H1 (cell line): ENCODE measurements around the gene WBP4. TPM values are rescaled to one million over a fixed set of nuclear protein-coding genes. Genes with fewer than 3 reads are reported as not detected.
A peak's percentile ranks its signal among the peaks of the same experiment; 100 is the strongest.

Experiments used
- BCL11A ChIP-seq, 2 experiments: IDR thresholded peaks; one replicate each; pipeline ENCODE4 v1.6.1; 2011; ENCODE audit warnings: low read depth in 2 of 2, low read length in 2 of 2, mild to moderate bottlenecking in 2 of 2
- CBX8 ChIP-seq: fragments of 300-800, 300-1000 bp; sonication (generic); IDR thresholded peaks from 2 replicates; pipeline ENCODE4 v1.7.1; 2016; ENCODE audit warnings: low read depth, low read length, borderline replicate concordance
- CEBPB ChIP-seq: IDR thresholded peaks from 2 replicates; pipeline ENCODE4 v1.6.1; 2012; ENCODE audit warnings: low read depth, low read length
- CTBP2 ChIP-seq: IDR thresholded peaks from 2 replicates; pipeline ENCODE4 v1.7.0; 2011; ENCODE audit warnings: borderline replicate concordance, mild to moderate bottlenecking, moderate library complexity, mixed read lengths, low read length; ENCODE audit not compliant: insufficient read depth, insufficient read length
- EP300 ChIP-seq, 2 experiments: IDR thresholded peaks; 1 replicate in 1 of 2; 2 replicates in 1 of 2; pipeline ENCODE4 v1.6.1; 2011 to 2012; ENCODE audit warnings: low read depth in 2 of 2, low read length in 2 of 2, mild to moderate bottlenecking in 2 of 2, borderline replicate concordance in 1 of 2, inconsistent platforms in 1 of 2, moderate library complexity in 1 of 2
- GABPA ChIP-seq: IDR thresholded peaks from 2 replicates; pipeline ENCODE4 v1.6.1; 2011; ENCODE audit warnings: mild to moderate bottlenecking, low read length, moderate library complexity, borderline replicate concordance; ENCODE audit not compliant: insufficient read depth
- HDAC6 ChIP-seq: IDR thresholded peaks from one replicate; pipeline ENCODE4 v1.7.1; 2012; ENCODE audit warnings: low read depth, mild to moderate bottlenecking, inconsistent platforms, low read length, moderate library complexity
- KDM4A ChIP-seq: IDR thresholded peaks from one replicate; pipeline ENCODE4 v1.7.1; 2012; ENCODE audit warnings: low read depth, mild to moderate bottlenecking, moderate library complexity, low read length, inconsistent platforms; ENCODE audit not compliant: severe bottlenecking
- NANOG ChIP-seq: IDR thresholded peaks from 2 replicates; pipeline ENCODE4 v1.6.1; 2011; ENCODE audit warnings: low read length, low read depth, mild to moderate bottlenecking, inconsistent platforms; ENCODE audit not compliant: insufficient read depth, poor library complexity, severe bottlenecking
- PHF8 ChIP-seq: fragments of 200-600 bp; sonication (generic); conservative IDR thresholded peaks from 2 replicates; pipeline ENCODE4 v1.7.1; 2012; ENCODE audit warnings: low read depth, mild to moderate bottlenecking, inconsistent platforms, low read length, moderate library complexity
- POLR2A ChIP-seq, 2 experiments: IDR thresholded peaks; 1 replicate in 1 of 2; 2 replicates in 1 of 2; pipeline ENCODE4 v1.6.1; 2011; ENCODE audit warnings: low read depth in 2 of 2, low read length in 2 of 2, mild to moderate bottlenecking in 2 of 2; ENCODE audit errors: control extremely low read depth in 1 of 2
- POLR2AphosphoS5 ChIP-seq: IDR thresholded peaks from 2 replicates; pipeline ENCODE4 v1.6.1; 2011; ENCODE audit warnings: low read depth, low read length
- POU5F1 ChIP-seq: IDR thresholded peaks from 2 replicates; pipeline ENCODE4 v1.6.1; 2011; ENCODE audit warnings: low read depth, mild to moderate bottlenecking, low read length, moderate library complexity
- RXRA ChIP-seq: IDR thresholded peaks from 2 replicates; pipeline ENCODE4 v1.6.1; 2011; ENCODE audit warnings: low read depth, mild to moderate bottlenecking, low read length, moderate library complexity; ENCODE audit not compliant: insufficient read depth
- SIN3A ChIP-seq, 2 experiments: IDR thresholded peaks in 1 of 2; conservative IDR thresholded peaks in 1 of 2; 2 replicates each; pipeline ENCODE4 v1.6.1; 2011 to 2012; ENCODE audit warnings: low read length in 2 of 2, improper control_type of control experiment in 1 of 2, low read depth in 1 of 2, mild to moderate bottlenecking in 1 of 2
- SRF ChIP-seq: IDR thresholded peaks from 2 replicates; pipeline ENCODE4 v1.6.1; 2011; ENCODE audit warnings: mild to moderate bottlenecking, low read depth, low read length, moderate library complexity
- TCF12 ChIP-seq: IDR thresholded peaks from 2 replicates; pipeline ENCODE4 v1.6.1; 2011; ENCODE audit warnings: low read depth, mild to moderate bottlenecking, low read length
- polyA plus RNA-seq, 7 experiments: library from polyadenylated mRNA; depleted of rRNA in 3 of 7; stranded (reverse) in 5 of 7; unstranded in 2 of 7; fragments of >200 nt in 5 of 7; fragments of 200-250 nt in 2 of 7; gene quantifications; 1 replicate in 5 of 7; 2 replicates in 1 of 7; 4 replicates in 1 of 7; pipeline versions ENCODE4 v1.2.1 to v1.2.3, GENCODE V29; 2011 to 2013; ENCODE audit warnings: missing spikeins in 2 of 7, mixed read lengths in 2 of 7
- total RNA-seq: library from RNA; stranded (reverse); fragmentation: NEBNext Ultra II Directional; extraction: Animal tissue kit (Norgen Biotek cat#: 25700); gene quantifications from 2 replicates; pipeline ENCODE4 v1.2.1, GENCODE V29; 2021
- TF ChIP-seq, protein P1 (sequence below): IDR thresholded peaks from 2 replicates; pipeline ENCODE4 v1.6.1; 2011; ENCODE audit warnings: low read depth, mild to moderate bottlenecking, low read length; ENCODE audit not compliant: insufficient read depth

Gene WBP4
- total and polyA plus RNA-seq, 2 of the 8 experiments (the other 6 are each of a cell fraction or from before 2014, with no cell fraction given), result 3.0 to 10.0 TPM

DNA sequence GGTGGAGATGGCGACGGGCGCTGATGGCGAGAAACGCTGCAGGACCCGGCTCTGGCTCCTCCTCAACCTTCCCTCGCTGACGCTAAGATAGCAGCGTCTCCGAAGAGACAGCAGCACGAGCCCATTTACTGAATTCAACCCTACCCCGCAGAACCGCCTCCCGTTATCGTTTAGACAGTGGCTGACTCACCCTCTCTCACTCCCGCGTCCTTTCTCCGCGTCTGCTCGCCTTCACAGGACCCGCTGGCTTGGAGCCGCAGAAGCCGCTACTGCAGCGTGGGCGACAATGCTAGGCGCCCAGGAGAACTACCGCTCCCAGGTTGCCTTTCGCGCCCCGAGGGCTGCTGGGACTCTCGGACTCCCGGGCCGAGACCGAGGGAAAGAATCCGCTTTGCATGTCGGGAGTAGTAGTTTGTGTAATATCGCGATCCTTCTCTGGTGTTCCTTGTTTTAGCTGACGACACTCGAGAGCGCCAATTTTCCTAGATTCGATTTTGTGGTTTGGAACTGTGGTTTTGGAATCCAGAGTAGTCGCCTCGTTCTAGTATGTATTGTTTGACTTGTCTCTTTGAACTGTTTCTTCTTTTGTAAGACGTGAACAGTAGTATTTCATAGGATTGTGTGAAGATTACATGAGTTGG is 71.3 kb downstream of the WBP4 start, which contains the start of gene KBTBD6 (continued):
- TF ChIP-seq CTBP2 (no peak), TCF12 (peak; percentile 54; the same call in 1 of the 2 replicates), CEBPB (no peak), SRF (no peak; the same call in 1 of the 2 replicates), POLR2AphosphoS5 (peak; percentile 80), SIN3A (conservative IDR thresholded peaks at IDR 0.05 in 1 of 2, IDR thresholded peaks at IDR 0.05 in 1 of 2; ENCODE audit: low read depth in 1 of 2, low read length in 2 of 2) (peak in 1 of 2 experiments; percentile 83; a peak in 2 of 4 replicates), KDM4A (peak; percentile 96), BCL11A (IDR thresholded peaks at IDR 0.05; ENCODE audit: low read depth in 2 of 2, low read length in 2 of 2) (no peak), HDAC6 (no peak), EP300 (IDR thresholded peaks at IDR 0.05; ENCODE audit: borderline replicate concordance in 1 of 2, low read depth in 2 of 2, low read length in 2 of 2) (no peak), POLR2A (IDR thresholded peaks at IDR 0.05; ENCODE audit: control extremely low read depth in 1 of 2, low read depth in 2 of 2, low read length in 2 of 2) (peak; percentile 80 to 84), POU5F1 (no peak), PHF8 (peak; percentile 72), RXRA (no peak), CBX8 (no peak), GABPA (no peak), NANOG (no peak)
- TF ChIP-seq, protein P1, sequence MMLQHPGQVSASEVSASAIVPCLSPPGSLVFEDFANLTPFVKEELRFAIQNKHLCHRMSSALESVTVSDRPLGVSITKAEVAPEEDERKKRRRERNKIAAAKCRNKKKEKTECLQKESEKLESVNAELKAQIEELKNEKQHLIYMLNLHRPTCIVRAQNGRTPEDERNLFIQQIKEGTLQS, result peak; percentile 79
- TF ChIP-seq, all 59 proteins: peak for 26
